Body of pancreas (tissue), 4 donors: ENCODE data around the gene CAMK4.

Experiments used
- CTCF ChIP-seq, 7 experiments: fragments of 450-650 bp in 4 of 7; fragments of 200-600 bp in 3 of 7; sonication (generic) in 3 of 7; IDR thresholded peaks; one replicate each; pipeline ENCODE4 v1.5.1; 2016 to 2019; ENCODE audit warnings: antibody characterized with exemption in 7 of 7
- POLR2A ChIP-seq, 3 donors: fragments of 450-650 bp; IDR thresholded peaks; one replicate each; pipeline ENCODE4 v1.6.1; 2016; ENCODE audit warnings: antibody characterized with exemption in 3 of 3, mild to moderate bottlenecking in 2 of 3

GRCh38 chr5:111261610-111262009, 37.4 kb downstream of the CAMK4 start:
- TF ChIP-seq CTCF (IDR thresholded peaks at IDR 0.05) (no peak), POLR2A (IDR thresholded peaks at IDR 0.05) (no peak)
